Measurements from ENCODE around the gene RFWD3. TPM values are rescaled to one million over a fixed set of nuclear protein-coding genes. Genes with fewer than 3 reads are reported as not detected.

Gene RFWD3
- total and polyA plus RNA-seq, 3 donors from 2014 or later, result 57.2 to 100 (median 66.8) TPM

DNA sequence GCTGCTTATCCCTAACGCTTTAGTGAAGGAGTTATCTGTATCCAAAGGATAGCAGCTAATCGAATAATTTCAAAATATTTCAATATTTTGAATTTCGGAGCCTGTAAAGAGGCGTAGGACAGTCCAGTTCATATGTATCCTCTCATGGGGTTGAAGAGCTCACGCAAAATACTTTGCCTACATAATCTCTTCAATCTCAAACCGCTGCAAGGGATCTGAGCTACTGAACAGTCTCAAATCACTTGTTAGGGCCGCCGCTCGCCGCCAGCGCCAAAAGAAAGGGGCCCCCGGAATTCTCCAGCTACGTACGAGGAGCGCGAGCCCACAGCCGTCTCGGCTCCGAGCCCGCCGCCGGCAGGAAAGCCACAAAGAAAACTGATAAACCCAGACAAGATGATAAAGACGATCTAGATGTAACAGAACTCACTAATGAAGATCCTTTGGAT lies 601 bp upstream of the RFWD3 start:
- Histone ChIP-seq H3K4me1 (peaks cover 7% of the 10 kb centered on the region), H3K4me3 (peak overlapping the region; percentile 88 to 89), H3K27me3 (no peaks in the 10 kb centered on the region), H3K36me3 (ENCODE audit: low read depth, missing control alignments) (no peaks in the 10 kb centered on the region), H3K27ac (peak overlapping the region; percentile 14 to 78), H3K9me3 (no peaks in the 10 kb centered on the region)
- intact Hi-C loops (cut with DNase I; ENCODE audit: low total_unique reads), result no loop called here
- TF ChIP-seq, protein P1, sequence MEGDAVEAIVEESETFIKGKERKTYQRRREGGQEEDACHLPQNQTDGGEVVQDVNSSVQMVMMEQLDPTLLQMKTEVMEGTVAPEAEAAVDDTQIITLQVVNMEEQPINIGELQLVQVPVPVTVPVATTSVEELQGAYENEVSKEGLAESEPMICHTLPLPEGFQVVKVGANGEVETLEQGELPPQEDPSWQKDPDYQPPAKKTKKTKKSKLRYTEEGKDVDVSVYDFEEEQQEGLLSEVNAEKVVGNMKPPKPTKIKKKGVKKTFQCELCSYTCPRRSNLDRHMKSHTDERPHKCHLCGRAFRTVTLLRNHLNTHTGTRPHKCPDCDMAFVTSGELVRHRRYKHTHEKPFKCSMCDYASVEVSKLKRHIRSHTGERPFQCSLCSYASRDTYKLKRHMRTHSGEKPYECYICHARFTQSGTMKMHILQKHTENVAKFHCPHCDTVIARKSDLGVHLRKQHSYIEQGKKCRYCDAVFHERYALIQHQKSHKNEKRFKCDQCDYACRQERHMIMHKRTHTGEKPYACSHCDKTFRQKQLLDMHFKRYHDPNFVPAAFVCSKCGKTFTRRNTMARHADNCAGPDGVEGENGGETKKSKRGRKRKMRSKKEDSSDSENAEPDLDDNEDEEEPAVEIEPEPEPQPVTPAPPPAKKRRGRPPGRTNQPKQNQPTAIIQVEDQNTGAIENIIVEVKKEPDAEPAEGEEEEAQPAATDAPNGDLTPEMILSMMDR (IDR thresholded peaks at IDR 0.05), result no peak
- TF ChIP-seq POLR2A (IDR thresholded peaks at IDR 0.05), result no peak
- 1 to 8% methylated on average over 18 to 23 of the region's 23 CpGs for WGBS, 2 donors
- DNase-seq, result peak; percentile 48

DNA sequence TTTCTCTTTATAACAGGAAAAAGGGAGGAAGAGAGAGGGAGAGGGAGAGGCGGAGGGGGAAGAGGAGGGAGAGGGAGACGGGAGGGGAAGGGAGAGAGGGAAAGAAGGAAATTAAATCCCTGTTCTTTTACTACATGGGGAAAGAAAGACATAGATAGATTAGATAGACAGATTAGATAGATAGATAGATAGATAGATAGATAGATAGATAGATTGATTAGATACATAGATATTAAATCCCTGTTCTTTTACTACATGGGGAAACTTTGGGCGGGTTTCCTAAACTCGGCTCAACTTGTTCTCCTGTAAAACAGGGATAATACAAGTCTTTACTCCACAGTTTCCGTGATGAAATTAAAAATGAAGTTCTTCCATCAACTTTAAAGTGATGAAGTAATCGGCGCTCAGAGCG lies 661 bp downstream of the RFWD3 start:
- Histone ChIP-seq H3K36me3 (ENCODE audit: low read depth, missing control alignments) (no peaks in the 10 kb centered on the region), H3K4me3 (peak overlapping the region; percentile 88 to 89), H3K4me1 (peaks cover 7% of the 10 kb centered on the region), H3K27me3 (no peaks in the 10 kb centered on the region), H3K27ac (peak overlapping the region; percentile 72 to 83), H3K9me3 (no peaks in the 10 kb centered on the region)
- TF ChIP-seq, protein P1 (IDR thresholded peaks at IDR 0.05), result no peak
- TF ChIP-seq POLR2A (IDR thresholded peaks at IDR 0.05), result no peak
- DNase-seq, result no peak
- WGBS, 2 donors, result 2 to 7% methylated on average over 8 of the region's 8 CpGs
- intact Hi-C loops (cut with DNase I; ENCODE audit: low total_unique reads), result no loop called here

DNA sequence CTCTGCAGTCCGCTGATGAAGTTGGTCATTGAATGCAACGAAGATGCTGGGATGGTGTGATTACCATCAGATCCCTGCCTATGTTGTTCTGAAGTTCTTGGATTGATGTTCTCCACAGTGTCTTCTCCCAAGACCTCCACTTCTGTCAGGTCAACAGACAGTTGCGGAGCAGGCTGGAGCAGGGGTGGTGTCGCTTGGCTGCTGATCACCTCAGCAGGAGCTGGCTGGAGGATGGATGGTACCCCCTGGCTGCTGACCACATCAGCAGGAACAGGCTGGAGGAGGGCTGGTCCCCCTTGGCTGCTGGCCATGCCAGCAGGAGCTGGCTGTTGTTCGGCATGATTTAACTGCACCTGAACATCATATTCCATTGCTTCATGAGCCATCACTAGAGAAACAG lies 5.6 kb downstream of the RFWD3 start:
- 94 to 99% methylated on average over 5 of the region's 5 CpGs for WGBS, 2 donors
- H3K27me3 ChIP-seq, result no peaks in the 10 kb centered on the region
- no peak overlapping the region for H3K4me3 ChIP-seq
- TF ChIP-seq, protein P1 (IDR thresholded peaks at IDR 0.05), result no peak
- TF ChIP-seq POLR2A (IDR thresholded peaks at IDR 0.05), result no peak
- H3K36me3 ChIP-seq (ENCODE audit: low read depth, missing control alignments), result no peaks in the 10 kb centered on the region
- no peak for DNase-seq
- intact Hi-C loops (cut with DNase I; ENCODE audit: low total_unique reads), result no loop called here
- H3K9me3 ChIP-seq, result no peaks in the 10 kb centered on the region
- H3K4me1 ChIP-seq, result peaks cover 7% of the 10 kb centered on the region
- no peak overlapping the region for H3K27ac ChIP-seq

DNA sequence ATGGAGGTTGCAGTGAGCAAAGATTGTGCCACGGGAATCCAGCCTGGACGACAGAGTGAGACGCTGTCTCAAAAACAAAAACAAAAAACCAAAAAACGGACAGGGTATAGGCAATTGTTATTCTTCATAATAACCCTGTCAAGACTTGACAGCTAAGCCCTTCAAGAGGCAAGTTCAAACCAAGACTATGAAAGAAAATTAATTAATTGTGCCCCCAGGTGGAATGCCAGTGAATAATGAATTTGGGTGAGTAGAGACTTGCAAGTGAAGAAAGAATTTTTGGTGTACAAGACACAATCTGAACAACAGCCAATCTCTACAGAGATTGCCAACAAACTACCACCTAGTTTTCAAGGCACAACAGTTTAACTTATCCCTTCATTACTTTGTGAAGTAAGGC lies 6.3 kb downstream of the RFWD3 start:
- H3K36me3 ChIP-seq (ENCODE audit: low read depth, missing control alignments), result no peaks in the 10 kb centered on the region
- TF ChIP-seq POLR2A (IDR thresholded peaks at IDR 0.05), result no peak
- TF ChIP-seq, protein P1 (IDR thresholded peaks at IDR 0.05), result no peak
- no peak overlapping the region for H3K4me3 ChIP-seq
- H3K9me3 ChIP-seq, result no peaks in the 10 kb centered on the region
- H3K27ac ChIP-seq, result no peak overlapping the region
- intact Hi-C loops (cut with DNase I; ENCODE audit: low total_unique reads), result no loop called here
- no peaks in the 10 kb centered on the region for H3K27me3 ChIP-seq
- 90 to 95% methylated on average over 4 of the region's 4 CpGs for WGBS, 2 donors
- H3K4me1 ChIP-seq, result peaks cover under 1% of the 10 kb centered on the region
- no peak for DNase-seq

DNA sequence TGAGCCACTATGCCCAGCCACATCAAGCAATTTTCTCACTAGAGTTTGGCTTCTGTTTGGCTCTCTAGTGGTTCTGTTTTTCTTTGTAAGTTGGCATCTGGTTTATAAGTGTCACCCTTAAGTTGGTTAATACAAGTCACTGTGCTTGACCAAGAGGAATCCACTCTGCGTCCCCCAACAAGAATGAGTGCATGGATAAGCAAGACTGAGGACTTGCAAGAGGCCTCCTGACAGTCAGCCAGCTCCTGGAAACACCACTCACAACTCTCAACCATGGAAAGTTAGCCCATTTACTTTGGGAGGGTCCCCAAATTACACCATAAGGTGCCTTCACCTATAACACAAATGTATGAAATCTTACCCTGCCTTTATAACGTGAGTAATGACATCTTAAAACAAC lies 7.6 kb downstream of the RFWD3 start:
- 92 to 100% methylated on average over 2 of the region's 2 CpGs for WGBS, 2 donors
- no peak for DNase-seq
- TF ChIP-seq, protein P1 (IDR thresholded peaks at IDR 0.05), result no peak
- TF ChIP-seq POLR2A (IDR thresholded peaks at IDR 0.05), result no peak
- Histone ChIP-seq H3K9me3 (no peaks in the 10 kb centered on the region), H3K4me3 (no peak overlapping the region), H3K36me3 (ENCODE audit: low read depth, missing control alignments) (no peaks in the 10 kb centered on the region), H3K27me3 (no peaks in the 10 kb centered on the region), H3K27ac (no peak overlapping the region), H3K4me1 (no peaks in the 10 kb centered on the region)
- intact Hi-C loops (cut with DNase I; ENCODE audit: low total_unique reads), result no loop called here

Data from testis (tissue), 3 donors.